Measurements from ENCODE around the gene CDC25A. TPM values are rescaled to one million over a fixed set of nuclear protein-coding genes. Genes with fewer than 3 reads are reported as not detected.

CDC25A gene
- total and polyA plus RNA-seq, 2 of the 13 experiments (the other 11 are each of a cell fraction or from before 2014, with no cell fraction given), result 7.9 to 45.4 TPM

- TF ChIP-seq PLSCR1 (CRISPR knock-in tag; IDR thresholded peaks at IDR 0.05; ENCODE audit: borderline replicate concordance) (no peak), ZFP41 (CRISPR knock-in tag; IDR thresholded peaks at IDR 0.05; ENCODE audit: borderline replicate concordance) (no peak), ZNF292 (CRISPR knock-in tag; IDR thresholded peaks at IDR 0.05; ENCODE audit: borderline replicate concordance, low read depth) (0 out of 2 replicates have a peak, but pooled peaks have one; percentile 22), ZNF274 (CRISPR knock-in tag; IDR thresholded peaks at IDR 0.05) (peak; percentile 45; the same call in 1 of the 2 replicates), IKZF4 (CRISPR knock-in tag; IDR thresholded peaks at IDR 0.05; ENCODE audit: borderline replicate concordance, low read depth, not compliant biosample characterization) (peak; percentile 35), ZBED4 (CRISPR knock-in tag; IDR thresholded peaks at IDR 0.05; ENCODE audit: borderline replicate concordance) (no peak), ZNF138 (CRISPR knock-in tag; IDR thresholded peaks at IDR 0.05; ENCODE audit: low read depth) (no peak; the same call in 1 of the 2 replicates), GATAD2A (CRISPR knock-in tag; IDR thresholded peaks at IDR 0.05) (no peak), ZBTB10 (CRISPR knock-in tag; IDR thresholded peaks at IDR 0.05; ENCODE audit: borderline replicate concordance) (0 out of 2 replicates have a peak, but pooled peaks have one; percentile 9), DBP (CRISPR knock-in tag; IDR thresholded peaks at IDR 0.05; ENCODE audit: not compliant biosample characterization) (no peak), MAZ (IDR thresholded peaks at IDR 0.05; ENCODE audit: borderline replicate concordance, low read depth, low read length) (no peak), MAZ (CRISPR knock-in tag; IDR thresholded peaks at IDR 0.05; ENCODE audit: low read depth) (peak; percentile 55; the same call in 1 of the 2 replicates), RAD51 (IDR thresholded peaks at IDR 0.05; ENCODE audit: borderline replicate concordance) (no peak), MED13 (CRISPR knock-in tag; IDR thresholded peaks at IDR 0.05) (no peak), ZSCAN30 (CRISPR knock-in tag; IDR thresholded peaks at IDR 0.05) (peak; percentile 68; the same call in 1 of the 2 replicates), ZNF34 (CRISPR knock-in tag; IDR thresholded peaks at IDR 0.05; ENCODE audit: borderline replicate concordance) (0 out of 2 replicates have a peak, but pooled peaks have one; percentile 77), TOPORS (CRISPR knock-in tag; IDR thresholded peaks at IDR 0.05) (peak; percentile 58; the same call in 1 of the 2 replicates), ZNF770 (CRISPR knock-in tag; IDR thresholded peaks at IDR 0.05) (peak; percentile 33; the same call in 1 of the 2 replicates)
Measured at GRCh38 chr3:48187579-48188265, 495 bp downstream of the CDC25A start (continued).
